K562 (cell line): ENCODE data around the gene SIRT7. TPM values are rescaled to one million over a fixed set of nuclear protein-coding genes. Genes with fewer than 3 reads are reported as not detected.

Source experiments
- BHLHE40 ChIP-seq: IDR thresholded peaks from 2 replicates; pipeline ENCODE4 v1.6.1; 2011; ENCODE audit warnings: low read length, improper control_type of control experiment
- COPS2 ChIP-seq: fragments of 450-650 bp; conservative IDR thresholded peaks from 2 replicates; pipeline ENCODE4 v1.6.1; 2016; ENCODE audit warnings: mild to moderate bottlenecking, moderate library complexity
- CXXC5 ChIP-seq: fragments of 250-450 bp; sonication (Bioruptor Pico); IDR thresholded peaks from 2 replicates; pipeline ENCODE4 v1.8.0; 2022; ENCODE audit warnings: inconsistent platforms, mild to moderate bottlenecking, moderate library complexity
- EGR1 ChIP-seq: fragments of 450-650 bp; conservative IDR thresholded peaks from 2 replicates; pipeline ENCODE4 v1.6.1; 2017; ENCODE audit warnings: mild to moderate bottlenecking
- EP300 ChIP-seq: IDR thresholded peaks from 2 replicates; pipeline ENCODE4 v1.6.1; 2012; ENCODE audit warnings: low read length, improper control_type of control experiment
- MNT ChIP-seq, 2 experiments: fragments of 450-650 bp; conservative IDR thresholded peaks; 2 replicates each; pipeline ENCODE4 v1.6.1; 2017; ENCODE audit warnings: mild to moderate bottlenecking in 2 of 2, moderate library complexity in 2 of 2
- NCOA6 ChIP-seq: fragments of 450-650 bp; IDR thresholded peaks from 2 replicates; pipeline ENCODE4 v1.6.1; 2017; ENCODE audit warnings: mild to moderate bottlenecking
- SIX5 ChIP-seq, 2 experiments: IDR thresholded peaks; 2 replicates each; pipeline ENCODE4 v1.6.1; 2011; ENCODE audit warnings: low read length in 2 of 2, borderline replicate concordance in 1 of 2, low read depth in 1 of 2, mild to moderate bottlenecking in 1 of 2, moderate library complexity in 1 of 2; ENCODE audit not compliant: insufficient read depth in 1 of 2
- SPI1 ChIP-seq: IDR thresholded peaks from 2 replicates; pipeline ENCODE4 v1.6.1; 2011; ENCODE audit warnings: low read depth, low read length, control low read depth, borderline replicate concordance
- SRSF1 ChIP-seq: fragments of 200-400 bp; formaldehyde crosslinking; IDR thresholded peaks from 2 replicates; pipeline ENCODE4 v1.6.1; 2017; ENCODE audit warnings: mild to moderate bottlenecking, low read depth, low read length, moderate library complexity
- TSC22D4 ChIP-seq: fragments of 450-650 bp; IDR thresholded peaks from 2 replicates; pipeline ENCODE4 v1.6.1; 2016; ENCODE audit warnings: missing genetic modification characterization, missing biosample characterization, control low read depth
- ZFP1 ChIP-seq: fragments of 450-650 bp; formaldehyde crosslinking; IDR thresholded peaks from 2 replicates; pipeline ENCODE4 v1.4.0; 2020; ENCODE audit warnings: mild to moderate bottlenecking, mixed read lengths
- ZFP91 ChIP-seq: sonication (generic); formaldehyde crosslinking; IDR thresholded peaks from 2 replicates; pipeline ENCODE4 v1.8.0; 2022; ENCODE audit warnings: mild to moderate bottlenecking, missing genetic modification reagents
- polyA plus RNA-seq, 8 experiments: library from polyadenylated mRNA; depleted of rRNA in 4 of 8; stranded (reverse) in 5 of 8; unstranded in 3 of 8; fragments of >200 nt; fragmentation: Nextera tagmentation in 2 of 8; fragmentation: Illumina TruSeq in 1 of 8; extraction: Ambion mirVana in 2 of 8; extraction: Trizol in 1 of 8; gene quantifications; 2 replicates each; pipeline versions ENCODE4 v1.2.1 to v1.2.3, GENCODE V29; 2011 to 2014; ENCODE audit warnings: inconsistent platforms in 1 of 8, missing spikeins in 1 of 8
- total RNA-seq, 7 experiments: library from RNA; depleted of rRNA in 6 of 7; stranded (reverse); fragments of >200 nt in 6 of 7; fragmentation: Illumina TruSeq in 2 of 7; extraction: Trizol in 2 of 7; gene quantifications; 2 replicates each; pipeline versions ENCODE4 v1.2.1 to v1.2.3, GENCODE V29; 2011 to 2021; ENCODE audit warnings: low replicate concordance in 1 of 7
- TF ChIP-seq, protein P1 (sequence below): sonication (generic); formaldehyde crosslinking; IDR thresholded peaks from 2 replicates; pipeline ENCODE4 v1.9.0; 2022; ENCODE audit warnings: mild to moderate bottlenecking, missing genetic modification reagents
- TF ChIP-seq, protein P2 (sequence below), 2 experiments: fragments of 450-650 bp; IDR thresholded peaks; 2 replicates each; pipeline ENCODE4 v1.6.1; 2016
- TF ChIP-seq, protein P3 (sequence below): sonication (generic); formaldehyde crosslinking; IDR thresholded peaks from 2 replicates; pipeline ENCODE4 v1.8.0; 2022; ENCODE audit warnings: missing genetic modification reagents, mild to moderate bottlenecking, moderate library complexity, borderline replicate concordance
- TF ChIP-seq, protein P4 (sequence below), 2 experiments: IDR thresholded peaks; 2 replicates each; pipeline ENCODE4 v1.6.1; 2011; ENCODE audit warnings: borderline replicate concordance in 1 of 2, control low read depth in 1 of 2, low read depth in 1 of 2, low read length in 1 of 2, mild to moderate bottlenecking in 1 of 2, mixed read lengths in 1 of 2, moderate library complexity in 1 of 2; ENCODE audit not compliant: insufficient read depth in 1 of 2, insufficient read length in 1 of 2, poor library complexity in 1 of 2, severe bottlenecking in 1 of 2; ENCODE audit errors: extremely low read depth in 1 of 2

SIRT7 gene
- total and polyA plus RNA-seq, 9 of the 15 experiments (the other 6 are each of a cell fraction or from before 2014, with no cell fraction given), result 1.6 to 54.8 (median 20.3) TPM

DNA sequence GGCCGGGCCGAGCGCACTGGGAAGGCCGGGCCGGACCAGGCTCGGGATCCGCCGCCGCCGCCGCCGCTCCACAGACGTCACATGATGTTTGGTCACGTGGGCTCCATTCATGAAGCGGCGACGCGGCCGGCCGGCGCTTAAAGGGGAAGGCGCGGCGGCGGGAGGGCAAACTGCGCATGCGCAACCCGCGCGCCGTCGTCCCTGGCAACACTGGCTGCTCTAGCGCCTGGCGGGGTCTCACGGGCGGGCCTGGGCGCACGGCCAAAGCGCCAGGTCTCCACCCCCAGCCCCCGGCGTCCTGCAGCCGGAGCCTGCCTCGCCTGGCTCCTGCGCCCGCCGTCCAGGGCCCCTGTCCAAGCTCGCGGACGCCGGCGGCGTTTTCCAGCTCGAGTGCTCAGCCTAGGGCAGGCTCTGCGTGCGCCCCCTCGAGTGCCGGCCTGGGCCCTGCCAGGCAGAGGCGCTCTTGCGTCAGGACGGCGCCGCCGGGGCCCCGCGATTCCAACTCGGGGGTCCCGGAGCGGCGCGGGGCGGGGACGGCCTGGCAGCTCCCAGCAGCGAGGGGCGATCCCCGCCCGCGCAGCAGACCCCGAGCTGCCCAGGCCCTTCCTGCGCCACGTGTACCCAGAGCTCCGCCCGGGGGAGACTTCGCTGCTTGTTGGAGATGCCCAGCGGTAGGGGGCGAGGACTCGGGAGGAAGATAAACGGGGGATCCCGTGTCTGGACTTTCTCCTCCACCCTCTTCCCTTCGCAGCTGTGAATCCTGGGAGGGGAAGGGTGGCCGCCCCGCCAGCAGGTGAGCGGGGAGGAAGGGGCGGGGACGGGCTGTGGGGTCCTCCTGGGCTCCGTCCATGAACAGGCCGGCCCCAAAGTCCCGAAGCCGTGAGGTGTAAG, 9.9 kb upstream of the SIRT7 start, which contains the start of gene MAFG (continued):
- TF ChIP-seq, protein P1, sequence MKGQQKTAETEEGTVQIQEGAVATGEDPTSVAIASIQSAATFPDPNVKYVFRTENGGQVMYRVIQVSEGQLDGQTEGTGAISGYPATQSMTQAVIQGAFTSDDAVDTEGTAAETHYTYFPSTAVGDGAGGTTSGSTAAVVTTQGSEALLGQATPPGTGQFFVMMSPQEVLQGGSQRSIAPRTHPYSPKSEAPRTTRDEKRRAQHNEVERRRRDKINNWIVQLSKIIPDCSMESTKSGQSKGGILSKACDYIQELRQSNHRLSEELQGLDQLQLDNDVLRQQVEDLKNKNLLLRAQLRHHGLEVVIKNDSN, result peak; percentile 96
- TF ChIP-seq CXXC5 (CRISPR knock-in tag) (peak; percentile 84), SPI1 (no peak), TSC22D4 (no peak), MNT (conservative IDR thresholded peaks at IDR 0.05) (peak; percentile 78 to 89), BHLHE40 (peak; percentile 80), EGR1 (no peak), COPS2 (no peak), ZFP91 (CRISPR knock-in tag) (peak; percentile 97), EP300 (no peak), NCOA6 (peak; percentile 99), SRSF1 (no peak), SIX5 (IDR thresholded peaks at IDR 0.05; ENCODE audit: borderline replicate concordance in 1 of 2, insufficient read depth in 1 of 2, low read depth in 1 of 2, low read length in 2 of 2) (no peak), ZFP1 (peak; percentile 37; the same call in 1 of the 2 replicates)
- TF ChIP-seq, protein P2, sequence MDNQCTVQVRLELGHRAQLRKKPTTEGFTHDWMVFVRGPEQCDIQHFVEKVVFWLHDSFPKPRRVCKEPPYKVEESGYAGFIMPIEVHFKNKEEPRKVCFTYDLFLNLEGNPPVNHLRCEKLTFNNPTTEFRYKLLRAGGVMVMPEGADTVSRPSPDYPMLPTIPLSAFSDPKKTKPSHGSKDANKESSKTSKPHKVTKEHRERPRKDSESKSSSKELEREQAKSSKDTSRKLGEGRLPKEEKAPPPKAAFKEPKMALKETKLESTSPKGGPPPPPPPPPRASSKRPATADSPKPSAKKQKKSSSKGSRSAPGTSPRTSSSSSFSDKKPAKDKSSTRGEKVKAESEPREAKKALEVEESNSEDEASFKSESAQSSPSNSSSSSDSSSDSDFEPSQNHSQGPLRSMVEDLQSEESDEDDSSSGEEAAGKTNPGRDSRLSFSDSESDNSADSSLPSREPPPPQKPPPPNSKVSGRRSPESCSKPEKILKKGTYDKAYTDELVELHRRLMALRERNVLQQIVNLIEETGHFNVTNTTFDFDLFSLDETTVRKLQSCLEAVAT (IDR thresholded peaks at IDR 0.05), result no peak
- TF ChIP-seq, protein P3, sequence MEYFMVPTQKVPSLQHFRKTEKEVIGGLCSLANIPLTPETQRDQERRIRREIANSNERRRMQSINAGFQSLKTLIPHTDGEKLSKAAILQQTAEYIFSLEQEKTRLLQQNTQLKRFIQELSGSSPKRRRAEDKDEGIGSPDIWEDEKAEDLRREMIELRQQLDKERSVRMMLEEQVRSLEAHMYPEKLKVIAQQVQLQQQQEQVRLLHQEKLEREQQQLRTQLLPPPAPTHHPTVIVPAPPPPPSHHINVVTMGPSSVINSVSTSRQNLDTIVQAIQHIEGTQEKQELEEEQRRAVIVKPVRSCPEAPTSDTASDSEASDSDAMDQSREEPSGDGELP (CRISPR knock-in tag), result peak; percentile 41
- TF ChIP-seq, protein P4, sequence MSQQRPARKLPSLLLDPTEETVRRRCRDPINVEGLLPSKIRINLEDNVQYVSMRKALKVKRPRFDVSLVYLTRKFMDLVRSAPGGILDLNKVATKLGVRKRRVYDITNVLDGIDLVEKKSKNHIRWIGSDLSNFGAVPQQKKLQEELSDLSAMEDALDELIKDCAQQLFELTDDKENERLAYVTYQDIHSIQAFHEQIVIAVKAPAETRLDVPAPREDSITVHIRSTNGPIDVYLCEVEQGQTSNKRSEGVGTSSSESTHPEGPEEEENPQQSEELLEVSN (IDR thresholded peaks at IDR 0.05; ENCODE audit: borderline replicate concordance in 1 of 2, extremely low read depth in 1 of 2, insufficient read depth in 1 of 2, insufficient read length in 1 of 2, low read depth in 1 of 2, low read length in 1 of 2, poor library complexity in 1 of 2, severe bottlenecking in 1 of 2), result peak; percentile 13 to 73
